ENCODE measurements around the gene ITPA. TPM values are rescaled to one million over a fixed set of nuclear protein-coding genes. Genes with fewer than 3 reads are reported as not detected.

Gene ITPA
- total RNA-seq, 1 experiment from 2014 or later: 69.2 TPM

GRCh38 chr20:3238616-3239025 is 29.3 kb downstream of the ITPA start:
- DNase-seq: peak in 1 of 2 experiments; percentile 72
- intact Hi-C loops (cut with micrococcal nuclease; ENCODE audit: unreplicated experiment): no loop called here
- H3K27ac ChIP-seq: no peak overlapping the region
- ChIA-PET CTCF (interaction anchor here (0.5 to 1.0 kb wide), 2 partner anchors 11 to 17 kb away, joined by 4 to 5 read pairs; no protein-coding TSS in a partner anchor), POLR2A (ENCODE audit: unreplicated experiment) (interaction anchor here (0.6 to 0.8 kb wide), 3 partner anchors 11 to 1309 kb away, joined by 3 to 5 read pairs (median 4); no protein-coding TSS in a partner anchor)
- no TSS peak for BruUV-seq (replicated peaks)
- H3K36me3 ChIP-seq (ENCODE audit: low read depth): no peaks in the 10 kb centered on the region
- H3K4me2 ChIP-seq: peak overlapping the region; percentile 89
- H3K9me3 ChIP-seq (ENCODE audit: insufficient read depth, low read depth): no peaks in the 10 kb centered on the region
- no peaks in the 10 kb centered on the region for H3K9me2 ChIP-seq (ENCODE audit: insufficient read depth)
- no peaks in the 10 kb centered on the region for H3K79me2 ChIP-seq (ENCODE audit: low read depth)
- H4K20me1 ChIP-seq (ENCODE audit: insufficient read depth): no peaks in the 10 kb centered on the region
- H3K27me3 ChIP-seq (ENCODE audit: insufficient read depth, low read depth): no peaks in the 10 kb centered on the region
- peaks cover 21% of the 10 kb centered on the region; the same call in 1 of the 2 replicates for H3F3A ChIP-seq (ENCODE audit: insufficient read depth, low read depth)
- H3K4me1 ChIP-seq (replicated peaks; ENCODE audit: insufficient read depth): peaks cover 34% of the 10 kb centered on the region
- peak overlapping the region; percentile 78 for H3K4me3 ChIP-seq
- TF ChIP-seq CTCF (conservative IDR thresholded peaks at IDR 0.05) (no peak), EZH2 (IDR thresholded peaks at IDR 0.05; ENCODE audit: low read depth) (no peak)
- H2AFZ ChIP-seq: peak overlapping the region; percentile 99

- peak within 1 kb of the TSS; percentile 78 for H3K4me3 ChIP-seq
- H3K36me3 ChIP-seq (ENCODE audit: low read depth): no peaks in the 10 kb centered on the region
- H3K79me2 ChIP-seq (ENCODE audit: low read depth): no peaks in the 10 kb centered on the region
- intact Hi-C loops (cut with micrococcal nuclease; ENCODE audit: unreplicated experiment): no loop called here
- peaks cover 34% of the 10 kb centered on the region for H3K4me1 ChIP-seq (replicated peaks; ENCODE audit: insufficient read depth)
- H3K4me2 ChIP-seq: peak within 1 kb of the TSS; percentile 89
- CTCF ChIA-PET: interaction anchor here (1.0 kb wide), 1 partner anchor 12 kb away, joined by 4 read pairs; no protein-coding TSS in a partner anchor
- H2AFZ ChIP-seq: peak within 1 kb of the TSS; percentile 99
- BruUV-seq (replicated peaks): no TSS peak
- POLR2A ChIA-PET (ENCODE audit: unreplicated experiment): interaction anchor here (0.6 to 1.0 kb wide), 4 partner anchors 12 to 1309 kb away, joined by 4 to 7 read pairs (median 6); no protein-coding TSS in a partner anchor
- no peaks in the 10 kb centered on the region for H3K27me3 ChIP-seq (ENCODE audit: insufficient read depth, low read depth)
- H3F3A ChIP-seq (ENCODE audit: insufficient read depth, low read depth): peaks cover 21% of the 10 kb centered on the region; the same call in 1 of the 2 replicates
- TF ChIP-seq EZH2 (IDR thresholded peaks at IDR 0.05; ENCODE audit: low read depth): no peak
- no peak for TF ChIP-seq CTCF (conservative IDR thresholded peaks at IDR 0.05)
- H4K20me1 ChIP-seq (ENCODE audit: insufficient read depth): no peaks in the 10 kb centered on the region
- H3K9me3 ChIP-seq (ENCODE audit: insufficient read depth, low read depth): no peaks in the 10 kb centered on the region
- H3K27ac ChIP-seq: no peak within 1 kb of the TSS
- no peaks in the 10 kb centered on the region for H3K9me2 ChIP-seq (ENCODE audit: insufficient read depth)
- peak; percentile 63 to 75 for DNase-seq
These were observed 29.9 kb downstream of the ITPA start, which contains the start of gene SLC4A11 for GRCh38 chr20:3239026-3239866. TSS of gene SLC4A11 (minus strand) at chr20:3239190. CDS start at chr20:3239137, 53 bp downstream.

- H3K9me2 ChIP-seq (ENCODE audit: insufficient read depth): no peaks in the 10 kb centered on the region
- peak overlapping the region; percentile 78 for H3K4me3 ChIP-seq
- peaks cover 29% of the 10 kb centered on the region for H3K4me1 ChIP-seq (replicated peaks; ENCODE audit: insufficient read depth)
- POLR2A ChIA-PET (ENCODE audit: unreplicated experiment): interaction anchor here (0.5 to 1.0 kb wide), 2 partner anchors 19 to 27 kb away, joined by 4 to 7 read pairs; no protein-coding TSS in a partner anchor
- no peaks in the 10 kb centered on the region for H3K36me3 ChIP-seq (ENCODE audit: low read depth)
- CTCF ChIA-PET: no interaction called here
- peaks cover 21% of the 10 kb centered on the region; the same call in 1 of the 2 replicates for H3F3A ChIP-seq (ENCODE audit: insufficient read depth, low read depth)
- H3K27ac ChIP-seq: no peak overlapping the region
- no peaks in the 10 kb centered on the region for H3K27me3 ChIP-seq (ENCODE audit: insufficient read depth, low read depth)
- DNase-seq: no peak
- peak overlapping the region; percentile 89 for H3K4me2 ChIP-seq
- no peaks in the 10 kb centered on the region for H4K20me1 ChIP-seq (ENCODE audit: insufficient read depth)
- no peaks in the 10 kb centered on the region for H3K79me2 ChIP-seq (ENCODE audit: low read depth)
- intact Hi-C loops (cut with micrococcal nuclease; ENCODE audit: unreplicated experiment): no loop called here
- no peaks in the 10 kb centered on the region for H3K9me3 ChIP-seq (ENCODE audit: insufficient read depth, low read depth)
- peak overlapping the region; percentile 99 for H2AFZ ChIP-seq
- no peak for TF ChIP-seq EZH2 (IDR thresholded peaks at IDR 0.05; ENCODE audit: low read depth)
- TF ChIP-seq CTCF (conservative IDR thresholded peaks at IDR 0.05): no peak
- BruUV-seq (replicated peaks): TSS peak; percentile 35
These were observed 30.8 kb downstream of the ITPA start for GRCh38 chr20:3239867-3240775.

Data from PC-9 (cell line).